GM10847 (cell line): ENCODE measurements around the gene NUP50.

ENCODE experiments used
- POLR2A ChIP-seq: IDR thresholded peaks from 2 replicates; pipeline ENCODE4 v1.6.1; 2011; ENCODE audit not compliant: insufficient read length; ENCODE audit errors: extremely low read depth

NUP50 gene

DNA sequence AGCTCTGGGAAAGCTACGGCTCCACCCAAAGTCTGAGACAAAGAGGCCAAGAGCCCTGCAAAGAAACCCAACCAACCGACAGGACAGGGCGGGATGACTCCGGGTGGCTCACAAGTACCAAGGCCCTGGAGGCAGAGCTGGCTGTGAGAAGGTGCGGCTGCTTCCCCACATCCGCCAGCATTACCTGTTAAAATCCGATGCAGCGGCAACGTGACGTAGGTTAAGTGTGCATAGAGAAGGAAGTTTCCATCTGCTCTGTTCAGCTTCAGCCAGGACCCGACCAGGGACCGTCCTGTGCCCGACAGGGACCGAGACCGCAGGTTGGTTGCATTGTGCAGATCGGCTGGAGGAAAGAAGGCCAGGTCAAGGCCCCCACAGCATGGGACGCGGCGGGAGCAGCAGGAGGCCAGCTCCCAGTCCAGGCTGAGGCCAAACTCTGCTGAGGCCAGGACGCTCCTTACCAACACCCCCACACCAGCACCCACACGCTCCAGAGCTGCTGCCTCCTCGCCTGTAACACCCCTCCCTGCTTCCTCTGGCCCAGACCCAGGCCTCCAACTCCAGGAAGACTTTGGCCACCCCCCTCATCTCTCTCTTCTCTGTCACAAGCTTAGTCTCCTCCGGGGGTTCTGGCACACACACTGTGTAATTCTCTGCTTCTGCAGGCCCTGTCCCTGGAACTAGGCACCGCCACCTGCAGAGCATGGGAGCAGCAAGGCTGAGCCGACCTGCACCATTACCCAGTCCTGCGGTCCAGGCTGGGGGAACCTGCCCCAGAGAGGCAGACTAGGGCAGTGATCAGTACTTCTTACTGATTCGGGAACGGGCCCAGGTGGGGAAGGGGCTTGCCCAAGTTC is 34.1 kb downstream of the NUP50 start:
- no peak for TF ChIP-seq POLR2A

DNA sequence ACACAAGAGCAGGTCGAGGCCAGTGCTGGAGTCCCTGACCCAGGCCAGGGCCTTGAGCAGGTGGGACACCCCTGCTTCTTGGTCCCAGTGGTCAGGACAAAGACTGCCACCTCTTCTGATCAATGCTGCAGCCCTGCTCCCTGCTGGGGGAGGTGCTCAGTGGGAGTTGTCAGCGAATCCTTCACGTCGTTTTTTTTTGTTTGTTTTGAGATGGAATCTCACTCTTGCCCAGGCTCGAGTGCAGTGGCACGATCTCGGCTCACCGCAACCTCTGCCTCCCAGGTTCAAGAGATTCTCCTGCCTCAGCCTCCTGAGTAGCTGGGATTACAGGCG is 34.7 kb downstream of the NUP50 start:
- no peak for TF ChIP-seq POLR2A

DNA sequence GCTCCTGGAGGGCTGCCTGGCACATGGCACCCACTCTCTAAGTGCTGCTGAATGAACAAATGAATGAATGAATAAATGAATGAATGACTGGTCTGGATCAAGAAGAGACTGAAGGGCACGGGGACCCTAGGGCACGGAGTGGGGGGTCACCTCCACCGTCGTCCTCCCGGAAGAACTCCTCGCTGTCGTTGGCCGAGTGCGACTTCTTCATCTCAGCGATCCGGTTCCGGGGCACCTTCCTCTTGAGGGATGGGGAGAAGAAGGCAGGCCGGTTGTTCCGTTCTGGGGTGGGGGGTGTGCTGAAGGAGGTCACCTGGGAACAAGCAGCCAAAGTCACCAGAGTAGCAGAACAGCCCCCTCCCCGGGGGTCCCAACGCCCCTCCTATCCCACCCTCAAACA is 36.0 kb downstream of the NUP50 start:
- TF ChIP-seq POLR2A = no peak

DNA sequence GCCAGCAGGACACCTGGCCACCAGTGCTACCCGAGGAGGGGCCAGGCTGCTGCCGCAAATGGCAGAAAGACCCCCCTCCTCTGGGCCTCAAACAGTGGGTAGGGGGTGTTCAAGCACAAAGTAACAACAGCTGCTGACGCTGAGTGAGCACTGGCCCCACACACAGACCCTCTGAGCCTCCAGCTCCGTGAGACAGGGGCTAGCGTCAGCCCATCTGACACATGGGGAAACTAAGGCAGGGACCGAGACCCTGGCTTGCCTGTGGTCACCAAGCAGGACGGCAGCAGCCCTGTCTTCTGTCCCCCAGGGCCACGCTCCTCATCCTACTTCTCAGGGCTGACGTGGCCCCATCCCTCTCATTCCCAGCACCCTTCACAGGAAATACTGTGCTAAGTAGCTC is 36.5 kb downstream of the NUP50 start:
- no peak for TF ChIP-seq POLR2A

DNA sequence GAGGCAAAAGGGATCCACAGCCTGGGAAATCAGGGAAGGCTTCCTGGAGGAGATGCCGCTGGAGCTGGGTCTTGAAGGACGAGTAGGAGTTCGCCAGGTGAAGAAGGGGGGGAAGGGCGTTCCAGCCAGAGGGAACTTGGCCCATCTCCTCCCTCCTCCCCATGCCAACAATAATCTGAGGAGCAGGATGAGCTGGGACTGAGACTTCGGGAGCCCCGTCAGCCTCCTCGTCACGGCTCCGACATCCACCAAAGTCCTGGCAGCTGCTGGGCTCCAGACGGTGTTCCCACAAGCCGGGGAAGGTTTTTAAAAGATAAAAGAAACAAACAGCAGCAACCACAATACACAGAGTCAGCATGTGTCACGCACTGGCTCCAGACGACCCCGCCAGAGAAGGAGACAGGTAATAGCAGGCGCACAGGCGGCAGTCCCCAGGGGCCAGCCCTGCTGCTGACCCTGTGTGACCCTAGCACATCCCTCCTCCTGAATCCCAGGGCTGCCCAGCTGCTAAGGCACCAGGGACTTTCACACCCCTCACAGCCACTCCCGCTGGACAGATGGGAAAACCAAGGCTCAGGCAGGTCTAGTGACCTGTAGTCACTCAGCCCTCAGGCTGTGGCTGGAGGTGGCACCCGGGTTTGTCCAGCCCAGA is 37.3 kb downstream of the NUP50 start:
- TF ChIP-seq POLR2A = no peak

DNA sequence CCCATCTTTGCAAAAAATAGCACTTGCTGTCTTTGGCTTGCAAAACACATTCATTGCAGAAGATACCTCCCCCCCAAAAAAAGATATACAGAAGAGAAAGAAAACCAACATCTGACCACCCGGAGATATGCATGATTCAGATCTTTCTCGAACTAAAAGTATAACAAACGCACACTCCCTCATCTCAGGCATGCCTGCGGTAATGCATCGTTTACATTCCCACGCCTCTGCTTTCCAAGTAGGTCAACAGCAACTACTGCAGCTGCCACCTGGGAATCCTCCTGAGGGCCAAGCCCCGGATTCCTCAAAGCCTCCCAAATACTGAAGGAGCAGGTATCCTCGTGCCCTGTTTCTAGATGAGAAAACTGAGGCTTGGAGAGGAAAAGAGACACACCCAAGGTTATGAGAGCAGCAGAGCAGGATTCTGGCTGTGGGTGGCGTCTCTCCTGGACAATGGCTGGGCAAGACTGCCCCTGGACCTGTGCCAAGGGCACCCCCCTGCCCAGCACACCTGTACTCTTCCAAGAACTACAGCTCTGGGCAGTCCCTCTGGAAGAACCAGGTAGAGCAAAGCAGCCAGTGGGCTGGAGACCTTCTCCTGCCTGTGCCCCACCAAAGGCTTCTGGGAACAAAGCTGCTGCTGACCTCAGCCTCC is 38.1 kb downstream of the NUP50 start:
- TF ChIP-seq POLR2A = no peak

DNA sequence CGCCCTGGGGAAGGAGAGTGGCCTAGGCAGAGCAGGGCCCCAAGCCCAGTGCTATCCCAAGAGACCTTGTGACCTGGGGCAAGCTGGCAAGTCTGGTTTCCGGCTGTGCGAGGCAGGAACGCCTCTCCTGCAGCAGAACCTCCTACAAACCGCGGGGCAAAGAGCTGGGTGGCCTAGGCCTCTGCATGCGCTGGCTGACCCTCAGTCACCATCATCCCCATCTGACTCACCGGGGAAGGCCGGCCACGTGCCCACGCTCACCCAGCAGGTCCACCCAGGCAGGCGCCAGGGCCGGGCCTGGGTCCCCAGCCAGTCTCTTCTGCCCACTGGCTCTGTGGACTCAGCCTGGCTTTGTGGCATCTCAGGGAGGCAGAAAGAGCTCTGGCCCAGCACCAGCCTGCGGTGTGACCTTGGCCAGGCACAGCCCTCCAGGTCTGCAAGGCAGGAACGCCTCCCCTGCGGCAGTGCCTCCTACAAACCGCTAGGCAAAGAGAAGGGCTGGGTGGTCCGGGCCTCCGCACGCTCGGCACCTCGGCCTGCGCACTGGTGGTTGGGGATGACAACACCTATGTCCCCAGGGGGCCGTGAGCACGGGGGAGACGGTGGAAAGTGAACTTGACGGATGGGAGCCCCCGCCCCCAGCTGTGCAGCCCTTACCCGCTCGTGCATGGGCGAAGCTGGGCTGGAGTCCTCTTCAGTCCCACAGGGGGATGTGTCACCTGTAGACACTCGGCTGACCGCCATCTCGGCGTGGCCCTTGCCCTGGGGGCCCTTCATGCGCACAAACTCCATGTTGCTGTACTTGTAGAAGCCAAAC is 38.8 kb downstream of the NUP50 start:
- TF ChIP-seq POLR2A = no peak

DNA sequence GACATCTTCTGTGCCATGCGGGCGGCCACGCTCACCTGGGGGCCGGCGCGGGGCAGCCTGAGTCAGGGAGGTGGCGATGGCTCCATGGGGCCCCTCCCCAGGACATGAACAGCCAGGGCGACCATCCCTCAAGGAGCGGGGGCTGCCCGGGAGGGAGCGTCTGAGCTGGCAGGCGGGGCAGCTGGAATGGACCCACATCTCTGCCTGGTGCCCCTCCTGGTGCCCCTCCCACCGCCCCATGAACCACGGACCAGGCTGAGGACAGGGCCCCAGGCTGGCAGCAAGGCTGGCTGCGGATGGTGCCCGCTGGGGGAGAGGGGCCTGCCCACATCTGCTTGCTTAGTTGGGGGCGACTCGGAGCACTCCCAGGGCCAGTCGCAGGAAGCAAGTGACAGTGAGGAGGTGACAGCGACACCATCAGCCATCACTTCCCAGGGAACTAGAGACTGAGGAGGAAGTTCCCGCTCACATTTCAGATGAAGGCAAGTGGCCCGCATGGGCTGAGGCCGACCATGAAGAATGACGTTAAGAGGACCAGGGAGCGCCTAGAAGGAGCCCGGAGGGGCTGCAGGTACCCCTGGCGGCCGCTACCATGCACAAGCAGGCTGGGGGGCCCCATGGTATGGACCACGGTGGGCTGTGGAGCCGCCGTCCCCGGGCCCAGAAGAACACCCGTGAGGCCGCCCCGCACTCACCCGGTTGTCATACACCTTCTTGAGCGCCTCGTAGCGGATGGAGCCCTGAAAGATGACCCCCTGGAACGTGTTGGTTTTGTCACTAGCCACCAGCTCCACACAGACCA is 39.6 kb downstream of the NUP50 start:
- no peak for TF ChIP-seq POLR2A

DNA sequence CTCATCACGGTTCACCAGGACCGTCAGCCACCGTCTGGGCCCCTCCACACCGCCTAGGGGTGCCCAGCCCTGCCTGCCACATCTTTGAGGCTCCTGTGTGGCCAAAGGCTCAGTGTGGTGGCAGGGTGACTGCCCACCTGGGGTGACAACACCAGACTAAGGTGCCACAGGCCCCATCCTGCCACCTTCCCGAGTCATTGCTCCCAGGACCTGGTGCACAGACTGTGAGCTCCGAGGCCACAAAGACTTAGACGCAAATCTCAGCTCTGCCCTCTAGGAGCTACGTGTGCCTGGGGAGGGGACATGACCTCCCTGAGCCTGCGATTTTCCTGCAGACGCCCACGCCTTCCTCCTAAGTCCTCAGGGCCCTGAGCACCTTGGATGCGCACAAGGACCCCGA is 40.5 kb downstream of the NUP50 start:
- no peak for TF ChIP-seq POLR2A

DNA sequence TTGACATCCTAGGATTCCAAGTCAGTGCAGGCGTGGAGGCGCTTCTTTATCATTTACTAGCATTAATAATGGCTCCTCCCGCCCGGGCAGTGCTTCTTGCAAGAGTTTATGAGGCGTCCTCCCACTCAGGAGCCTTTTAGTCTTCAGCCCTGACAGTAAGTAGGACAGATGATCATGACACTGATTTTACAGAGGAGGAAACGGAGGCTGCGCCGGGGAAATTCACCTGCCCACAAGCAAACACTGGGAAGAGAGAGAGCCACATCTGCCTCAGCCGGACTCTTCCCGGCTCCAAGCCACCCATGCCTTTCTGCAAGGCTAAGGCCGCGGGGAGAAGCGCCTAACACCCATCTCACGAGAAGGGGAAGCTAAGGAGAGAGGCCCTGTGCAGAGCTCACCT is 41.1 kb downstream of the NUP50 start:
- no peak for TF ChIP-seq POLR2A

DNA sequence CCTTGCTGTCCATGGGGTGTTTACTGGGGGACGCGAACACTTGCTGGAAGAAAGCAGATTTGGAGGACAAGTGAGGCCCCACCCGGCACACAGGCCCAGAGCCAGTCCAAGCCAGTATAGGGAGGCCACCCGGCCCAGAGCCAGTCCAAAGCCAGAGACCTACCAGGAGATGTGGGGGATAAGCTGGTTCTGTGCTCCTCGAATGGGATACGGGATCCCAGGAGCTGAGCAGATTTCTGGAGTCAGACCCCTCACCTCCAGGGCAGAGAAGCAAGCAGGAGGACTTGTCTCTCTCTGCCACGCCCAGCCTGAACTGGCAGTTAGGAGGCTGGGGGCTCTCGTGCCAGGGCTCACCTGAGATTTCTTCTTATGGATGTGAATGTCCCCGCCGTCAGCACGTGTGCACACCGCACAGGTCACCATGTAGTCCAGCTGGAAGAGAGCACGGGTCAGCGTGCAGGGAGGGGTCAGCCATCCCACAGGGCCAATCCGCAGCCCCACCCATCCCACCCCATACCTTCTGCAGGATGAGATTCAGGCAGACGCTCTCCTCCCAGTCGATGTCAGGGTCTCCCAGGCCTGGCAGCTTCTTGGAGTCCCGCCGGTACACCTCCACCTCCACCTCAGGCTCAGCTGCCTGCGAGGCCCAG is 41.7 kb downstream of the NUP50 start:
- TF ChIP-seq POLR2A = no peak

DNA sequence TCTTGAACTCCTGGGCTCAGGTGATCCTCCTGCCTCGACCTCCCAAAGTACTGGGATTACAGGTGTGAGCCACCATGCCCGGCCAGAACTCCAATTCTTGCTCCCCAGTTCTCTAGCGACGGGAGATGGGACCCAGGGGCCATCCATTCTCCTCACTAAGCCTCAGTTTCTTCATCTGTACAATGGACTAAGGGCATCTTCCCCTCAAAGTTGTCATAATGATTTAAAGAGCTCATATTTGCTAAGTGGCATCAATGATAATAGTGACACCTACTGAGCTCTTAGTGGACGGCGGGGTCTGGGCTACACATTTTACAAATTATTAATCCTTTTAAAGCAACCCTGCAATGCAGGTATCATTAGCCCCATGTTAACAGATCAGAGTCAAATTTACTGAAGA is 42.5 kb downstream of the NUP50 start:
- no peak for TF ChIP-seq POLR2A

DNA sequence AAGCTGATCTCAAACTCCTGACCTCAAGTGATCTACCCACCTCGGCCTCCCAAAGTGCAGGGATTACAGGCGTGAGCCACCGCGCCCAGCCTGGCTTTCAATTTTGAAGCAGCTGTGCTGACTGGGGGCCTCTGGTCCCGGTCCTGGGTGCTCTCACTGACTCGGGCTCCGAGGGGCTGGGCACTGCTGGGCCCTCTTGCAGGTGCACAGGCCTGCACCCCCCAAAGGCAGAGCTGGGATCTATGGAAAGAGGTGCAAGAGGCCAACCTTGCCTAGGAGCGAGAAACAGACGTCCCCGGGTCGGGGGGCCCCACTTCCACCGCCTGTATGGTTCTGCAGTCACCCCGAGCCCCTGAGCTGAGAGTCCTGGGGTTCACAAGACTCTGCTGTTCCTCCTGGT is 43.8 kb downstream of the NUP50 start:
- TF ChIP-seq POLR2A = no peak

DNA sequence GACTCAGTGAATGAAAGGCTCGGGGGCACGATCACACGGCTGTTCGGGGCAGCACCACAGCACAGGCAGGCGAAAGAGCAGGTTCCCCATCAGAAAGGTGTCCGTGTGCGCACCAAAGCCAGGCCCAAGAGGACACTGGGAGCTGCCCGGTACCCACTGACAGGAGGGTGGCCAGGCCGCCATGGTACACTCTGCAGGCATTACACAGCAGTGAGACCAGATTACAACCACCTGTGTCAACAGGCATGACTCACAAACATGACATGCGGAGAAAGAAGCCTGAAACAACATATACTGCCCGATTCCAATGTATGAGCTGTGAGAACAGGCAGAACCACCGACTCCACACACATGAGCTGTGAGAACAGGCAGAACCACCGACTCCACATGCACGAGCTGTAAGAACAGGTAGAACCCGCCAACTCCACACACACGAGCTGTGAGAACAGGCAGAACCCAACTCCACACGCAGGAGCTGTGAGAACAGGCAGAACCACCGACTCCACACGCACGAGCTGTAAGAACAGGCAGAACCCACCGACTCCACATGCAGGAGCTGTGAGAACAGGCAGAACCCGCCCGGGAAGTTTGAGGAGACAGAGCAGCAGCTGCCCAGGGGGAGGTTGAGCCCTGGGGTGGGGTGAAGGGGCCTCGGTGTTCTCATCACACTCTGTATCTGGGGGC is 44.4 kb downstream of the NUP50 start:
- no peak for TF ChIP-seq POLR2A

DNA sequence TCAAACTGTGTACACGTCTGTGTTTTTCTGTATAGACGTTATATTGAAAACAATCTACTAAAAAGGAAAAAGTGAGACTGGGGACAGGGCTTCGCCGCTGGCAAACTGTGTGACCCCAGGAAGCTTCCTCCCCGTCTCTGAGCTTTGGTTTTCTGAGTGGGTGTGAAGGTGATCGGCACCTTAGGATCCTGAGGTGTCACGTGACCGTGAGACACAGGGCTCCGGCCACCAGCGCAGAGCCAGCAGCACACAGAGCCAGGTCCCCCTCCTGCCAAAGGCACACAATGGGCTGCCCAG is 44.9 kb downstream of the NUP50 start:
- no peak for TF ChIP-seq POLR2A
